ENCODE measurements around the gene C20orf144. TPM values are rescaled to one million over a fixed set of nuclear protein-coding genes. Genes with fewer than 3 reads are reported as not detected.

Gene C20orf144
- polyA plus RNA-seq, 1 donor, result 0.12 TPM

DNA sequence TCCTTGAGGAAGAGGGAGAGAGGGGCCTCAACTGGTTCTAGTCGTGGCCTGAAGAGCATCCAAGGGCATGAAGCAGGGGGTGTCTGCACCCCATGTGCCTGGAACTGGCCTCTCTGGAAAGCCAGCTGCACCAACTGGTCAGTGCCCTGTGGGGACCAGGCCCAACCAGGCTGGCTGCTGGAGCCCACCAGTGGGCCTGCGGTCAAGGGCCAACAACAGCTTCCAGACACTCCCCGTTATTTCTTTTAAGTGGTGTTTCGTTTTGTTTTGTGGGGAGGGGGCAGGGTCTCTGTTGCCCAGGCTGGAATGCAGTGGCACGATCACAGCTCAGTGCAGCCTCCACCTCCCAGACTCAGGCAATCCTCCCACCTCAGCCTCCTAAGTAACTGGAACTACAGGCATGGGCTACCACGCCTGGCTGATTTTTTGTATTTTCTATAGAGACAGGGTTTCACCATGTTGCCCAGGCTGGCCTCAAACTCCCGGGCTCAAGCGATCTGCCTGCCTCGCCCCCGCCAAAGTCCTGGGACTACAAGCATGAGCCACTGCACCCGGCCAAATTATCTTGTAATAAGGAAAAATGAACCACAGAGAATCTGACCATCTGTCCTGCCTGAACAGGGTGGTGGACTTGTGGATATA, 11.9 kb upstream of the C20orf144 start:
- DNase-seq, result no peak

DNA sequence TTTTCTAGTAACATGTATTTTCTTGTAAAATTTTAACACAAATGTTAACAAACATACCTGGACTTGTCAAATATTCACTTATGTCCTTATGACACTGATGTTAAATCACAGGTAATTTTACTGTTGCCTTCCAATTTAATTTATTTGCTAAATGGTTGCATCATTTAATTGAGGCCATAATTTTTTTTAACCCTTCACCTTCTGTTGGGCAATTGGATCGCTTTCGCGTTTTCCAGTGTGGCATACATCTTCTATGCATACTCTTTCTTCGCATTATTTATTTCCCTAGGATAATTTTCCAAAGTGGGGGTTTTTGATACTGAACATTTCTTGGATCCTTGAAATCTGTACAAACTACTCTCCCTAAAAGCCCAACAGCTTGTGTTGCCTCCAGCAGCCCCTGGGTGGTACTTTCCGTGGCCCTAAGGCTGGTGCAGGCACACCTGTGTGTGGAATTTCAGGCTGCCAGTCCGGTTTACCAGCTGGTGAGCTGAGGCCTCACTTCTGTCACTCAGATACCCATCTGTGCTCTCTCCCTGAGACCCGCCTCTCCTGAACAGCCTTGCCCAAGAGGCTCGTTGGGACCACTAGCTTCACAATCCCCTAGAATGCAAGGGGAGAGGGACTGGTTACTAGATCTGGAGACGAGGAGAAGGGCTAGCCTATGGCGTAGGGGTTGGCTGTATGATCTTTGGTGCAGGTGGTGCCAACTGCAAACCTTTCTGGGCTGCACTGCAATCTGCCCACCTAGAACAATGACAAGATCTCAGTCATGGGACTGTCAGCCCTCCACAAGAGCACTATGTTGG, 11.2 kb upstream of the C20orf144 start:
- no peak for DNase-seq

DNA sequence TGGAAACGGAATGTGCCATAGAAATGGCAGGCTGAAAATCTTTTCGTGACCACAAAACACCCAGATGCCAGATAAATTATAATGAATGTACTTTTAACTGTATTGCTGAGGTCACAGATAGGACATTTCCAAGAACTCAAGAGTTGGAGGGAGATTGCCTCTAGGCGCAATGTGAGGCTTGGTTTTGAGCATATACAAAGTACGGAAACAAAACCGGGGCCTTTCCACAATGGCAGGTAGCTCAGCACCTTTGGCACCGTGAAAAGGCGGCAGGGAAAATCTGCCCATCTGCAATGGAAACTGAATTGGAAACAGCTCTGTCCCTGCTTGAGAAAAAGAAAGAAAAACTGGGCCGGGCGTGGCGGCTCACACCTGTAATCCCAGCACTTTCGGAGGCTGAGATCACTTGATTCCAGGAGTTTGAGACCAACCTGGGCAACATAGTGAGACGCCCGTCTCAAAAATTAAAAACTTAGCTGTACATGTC, 10.5 kb upstream of the C20orf144 start:
- no peak for DNase-seq

- DNase-seq, result peak; percentile 66
Observed at GRCh38 chr20:33653218-33653899, 8.8 kb upstream of the C20orf144 start.

DNA sequence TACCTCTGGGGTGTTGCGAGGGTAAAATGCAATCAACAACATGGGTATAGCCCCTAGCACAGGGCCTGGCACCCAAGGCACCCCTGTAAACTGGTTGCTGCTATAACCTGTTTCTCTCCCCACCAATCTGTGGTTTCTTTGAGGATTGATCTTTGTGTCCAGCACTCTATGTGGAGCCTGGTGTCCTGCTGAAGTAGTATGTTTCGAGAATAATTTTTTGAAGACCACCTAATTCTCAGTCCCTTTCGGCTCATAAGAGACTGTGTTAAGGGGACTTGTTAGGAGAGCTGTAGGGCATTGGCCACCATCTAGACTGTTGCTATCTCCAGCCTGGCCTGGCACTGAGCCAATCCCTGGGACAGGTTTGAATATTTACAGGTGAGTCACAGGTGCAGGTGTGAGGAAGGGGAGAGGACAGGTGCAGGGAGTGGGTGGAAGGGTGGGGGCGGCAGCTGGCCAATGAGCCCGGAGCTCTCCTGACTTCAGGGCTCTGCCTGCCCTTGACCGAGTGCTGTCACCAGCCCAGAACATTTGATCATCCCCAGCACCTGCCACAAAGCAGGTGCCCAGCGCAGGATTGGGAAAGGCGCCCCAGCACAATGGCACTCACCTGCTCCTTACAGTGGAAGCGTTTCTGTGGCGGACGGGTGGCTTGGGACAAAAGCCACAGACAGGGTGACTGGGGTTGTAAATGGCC, 8.1 kb upstream of the C20orf144 start:
- DNase-seq, result no peak

DNA sequence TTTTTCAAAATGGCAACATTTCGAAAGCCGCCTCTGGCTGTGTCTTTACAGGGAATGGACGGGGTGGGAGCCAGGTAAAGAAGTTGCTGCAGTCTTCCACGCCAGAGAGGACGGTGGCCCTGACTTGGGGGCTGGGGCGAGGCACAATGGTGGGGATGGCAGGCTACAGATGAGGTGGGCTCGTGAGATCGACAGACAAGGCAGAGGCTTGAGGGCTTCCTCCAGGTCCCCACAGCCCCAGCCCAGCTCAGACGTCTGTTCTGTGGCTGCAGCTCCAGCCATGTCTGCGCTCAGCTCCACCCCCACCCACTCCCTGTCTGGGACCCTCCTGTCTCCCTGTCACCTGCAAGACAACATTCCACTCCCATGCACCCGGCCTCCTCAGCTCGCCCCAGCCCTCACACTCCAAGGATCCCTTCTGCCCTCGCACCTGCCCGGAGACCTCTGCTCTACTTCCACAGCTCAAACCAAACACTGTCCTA, 7.4 kb upstream of the C20orf144 start:
- no peak for DNase-seq

- DNase-seq, result no peak
Observed at GRCh38 chr20:33655164-33655563, 7.0 kb upstream of the C20orf144 start.

DNA sequence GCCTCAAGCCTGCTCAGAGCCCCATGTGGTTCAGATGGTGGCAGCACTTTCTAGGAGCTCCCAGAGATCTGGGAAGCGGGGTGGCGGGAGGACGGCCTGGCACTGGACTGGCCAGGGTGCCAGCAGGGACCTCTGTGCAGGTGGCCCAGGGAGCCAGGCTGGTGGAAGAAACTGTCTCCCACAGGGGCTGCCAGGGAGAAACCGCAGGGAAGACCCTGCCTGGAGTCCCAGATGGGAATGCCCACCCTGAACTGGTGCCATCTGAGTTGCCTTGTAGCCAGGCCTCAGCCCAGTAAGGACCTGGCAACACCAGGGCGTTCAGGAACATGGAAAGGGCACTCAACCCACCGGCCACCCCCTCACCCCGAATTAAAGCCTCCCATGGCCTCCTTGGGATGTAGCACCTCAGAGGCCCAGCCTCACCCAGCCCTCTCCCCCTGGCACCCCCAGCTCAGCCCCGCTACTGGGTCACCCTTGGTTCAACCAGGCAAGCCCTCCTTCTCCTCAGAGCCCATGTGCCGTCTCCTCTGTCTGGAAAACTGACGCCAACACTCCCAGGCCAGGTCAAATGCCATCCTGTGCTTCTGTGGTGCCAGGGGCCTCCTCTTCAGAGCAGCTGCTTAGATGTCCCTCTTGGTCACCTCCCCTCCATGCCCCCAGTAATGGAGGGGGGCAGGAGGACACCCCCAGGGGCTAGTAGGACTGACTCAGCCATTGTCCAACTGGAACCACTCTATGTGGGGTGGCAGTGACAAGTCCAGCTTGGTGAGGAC, 5.9 kb upstream of the C20orf144 start:
- DNase-seq, result no peak

GRCh38 chr20:33656783-33657703, 5.1 kb upstream of the C20orf144 start:
- DNase-seq, result no peak

DNA sequence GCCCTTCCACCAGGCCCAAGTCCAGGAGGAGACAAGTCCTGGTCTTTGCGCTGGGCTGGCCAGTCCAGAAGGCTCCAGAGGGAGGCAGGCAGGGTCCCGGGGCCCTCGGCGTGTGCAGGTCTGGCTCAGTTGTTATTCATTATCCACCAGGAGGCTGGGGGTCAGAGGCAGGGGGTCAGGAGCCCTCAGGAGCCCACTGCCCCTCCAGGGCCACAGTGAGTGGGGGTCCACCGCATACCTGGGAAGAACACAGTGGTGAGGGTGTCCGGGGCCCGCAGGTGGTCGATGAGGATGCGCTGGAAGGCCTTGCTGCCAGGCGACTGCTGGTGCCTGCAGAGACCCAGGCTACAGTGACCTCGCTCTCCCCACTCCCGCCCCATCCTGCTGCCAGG, 4.4 kb upstream of the C20orf144 start:
- DNase-seq, result no peak

GRCh38 chr20:33658510-33658909, 3.6 kb upstream of the C20orf144 start:
- DNase-seq, result no peak

DNA sequence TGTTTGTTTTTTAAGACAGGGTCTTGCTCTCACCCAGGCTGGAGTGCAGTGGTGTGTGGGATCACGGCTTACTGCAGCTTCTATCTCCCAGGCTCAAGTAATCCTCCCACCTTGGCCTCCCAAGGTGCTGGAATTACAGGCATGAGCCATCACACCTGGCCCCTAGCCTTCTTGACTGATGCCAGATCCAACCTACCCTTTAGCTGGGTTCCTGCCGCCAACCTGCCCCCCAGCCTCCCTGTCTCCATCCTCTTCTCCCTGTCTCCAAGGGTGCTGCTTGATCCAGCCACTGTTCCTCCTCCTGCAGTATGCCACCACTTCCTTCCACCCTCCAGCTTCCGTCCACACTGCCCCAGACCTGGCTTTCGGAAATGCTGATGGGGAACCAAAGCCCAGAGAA, 3.2 kb upstream of the C20orf144 start:
- no peak for DNase-seq

GRCh38 chr20:33659341-33660034, 2.6 kb upstream of the C20orf144 start:
- DNase-seq, result no peak

DNA sequence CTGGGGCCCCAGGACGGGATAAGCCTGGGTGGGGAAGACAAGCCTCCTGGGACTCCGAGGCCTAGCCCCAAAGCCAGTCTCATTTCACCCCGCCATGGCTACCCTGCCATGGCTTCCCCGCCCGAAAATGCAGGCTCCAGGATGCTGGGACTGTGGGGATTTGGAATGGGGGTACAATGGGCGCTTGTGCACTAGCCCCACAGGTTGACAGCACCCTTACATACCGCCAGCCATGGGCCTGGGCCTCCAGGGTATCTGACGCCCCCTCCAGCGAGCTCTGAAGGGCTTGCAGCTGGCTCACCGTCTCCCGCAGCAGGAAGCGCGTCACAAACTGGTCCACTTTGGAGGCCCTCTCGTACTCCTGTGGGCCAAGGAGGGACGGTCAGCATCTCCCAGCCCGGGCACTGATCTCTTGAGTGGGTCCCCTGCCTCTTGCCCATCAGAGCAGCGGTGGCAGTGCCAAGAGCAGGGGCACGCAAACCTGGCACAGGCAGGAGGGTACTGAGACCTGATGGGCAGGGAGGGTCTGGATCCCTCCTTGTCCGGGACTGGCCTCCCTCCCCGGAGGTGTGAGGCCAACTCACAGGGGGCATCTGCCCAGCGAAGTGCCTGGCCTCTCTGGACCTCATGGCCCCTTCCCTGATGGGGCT, 2.0 kb upstream of the C20orf144 start:
- DNase-seq, result no peak

DNA sequence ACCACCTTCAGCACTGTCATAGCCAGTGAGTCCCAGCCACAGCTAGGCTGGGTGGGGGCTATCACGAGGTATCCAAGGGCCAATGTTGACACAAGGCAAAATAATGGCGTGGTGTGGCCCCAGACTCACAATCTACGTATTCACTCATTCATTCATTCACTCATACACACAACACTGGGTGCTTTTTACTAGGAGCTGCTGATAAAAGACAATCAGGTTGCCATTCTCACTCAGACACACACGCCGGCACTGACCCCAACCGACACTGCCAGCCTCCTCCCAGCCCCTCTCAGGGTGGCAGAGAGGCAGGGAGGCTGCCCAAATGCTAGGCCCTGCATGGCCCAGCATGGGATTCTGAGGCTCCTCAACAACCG, 1.5 kb upstream of the C20orf144 start:
- DNase-seq, result no peak

- peak; percentile 78 for DNase-seq
Observed at GRCh38 chr20:33663161-33664084, 1.3 kb downstream of the C20orf144 start.

DNA sequence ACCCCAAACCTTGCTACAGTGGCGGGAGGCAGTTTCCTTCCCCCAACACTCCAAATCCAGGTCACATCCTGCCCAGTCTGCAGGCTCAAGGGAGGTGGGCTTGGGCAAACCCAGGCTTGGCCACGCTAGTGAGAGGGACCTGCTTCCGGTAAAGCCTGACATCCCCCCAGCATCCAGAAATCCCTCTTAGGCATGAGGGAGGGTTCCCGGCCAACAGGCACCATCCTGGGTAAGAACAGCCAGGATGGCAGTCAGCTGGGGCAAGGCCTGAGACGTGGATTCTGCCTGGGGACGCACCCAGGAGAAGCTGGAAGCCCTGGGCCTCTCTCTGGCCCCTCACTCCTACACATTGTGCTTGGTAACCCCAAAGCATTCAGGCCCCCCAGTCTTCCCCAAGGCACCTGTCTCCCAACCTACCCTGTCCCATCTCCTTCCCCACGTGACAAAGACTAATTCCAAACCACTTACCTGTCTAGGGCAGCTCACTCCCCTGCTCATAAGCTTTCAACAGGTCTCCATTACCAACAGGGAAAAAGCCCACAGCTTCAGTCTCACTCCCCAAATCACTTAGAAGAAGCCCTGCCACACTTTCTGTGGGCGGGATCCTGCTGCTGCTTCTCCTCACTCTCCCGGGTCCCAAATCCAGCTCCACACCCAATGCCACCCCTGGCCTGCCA, 2.1 kb downstream of the C20orf144 start:
- DNase-seq, result no peak

DNA sequence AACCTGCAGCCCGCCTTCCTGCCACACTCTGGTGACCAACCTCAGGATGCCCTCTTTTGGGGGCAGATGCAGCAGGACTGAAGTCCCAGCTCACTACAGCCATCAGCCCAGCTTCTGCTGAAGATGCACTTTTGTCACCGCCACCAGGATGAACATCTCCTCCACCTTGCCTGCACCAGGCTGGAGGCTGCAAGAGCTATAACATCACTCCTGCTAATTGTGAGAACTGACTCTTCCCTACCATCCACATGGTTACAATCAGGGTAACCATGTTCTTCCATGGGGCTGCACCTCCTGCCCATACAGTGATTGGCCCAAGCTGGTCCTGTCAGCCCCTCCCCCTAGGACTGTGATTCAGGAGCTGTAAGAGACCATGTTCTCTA, 2.6 kb downstream of the C20orf144 start:
- DNase-seq, result no peak
